GM12892 (cell line): ENCODE results near the gene PRB2. TPM values are rescaled to one million over a fixed set of nuclear protein-coding genes. Genes with fewer than 3 reads are reported as not detected.
A peak's percentile ranks its signal among the peaks of the same experiment; 100 is the strongest.
"Not testable (repeated sequence)": the region's sequence is repeated elsewhere in the genome, so short reads cannot be mapped to it uniquely, and the experiment has no call there.

ENCODE experiments used
- DNase-seq: peaks from one replicate; pipeline ENCODE4 v3.0.0; 2011; ENCODE audit not compliant: insufficient read length
- FAIRE-seq: peaks from 2 replicates; lab custom pipeline; 2011; peaks lifted over from hg19 to GRCh38; lab: Jason Lieb, UNC
- POLR2A ChIP-seq: IDR thresholded peaks from 2 replicates; pipeline ENCODE4 v1.6.1; 2011; ENCODE audit warnings: low read depth, low read length, control low read depth
- POLR2AphosphoS5 ChIP-seq: IDR thresholded peaks from 2 replicates; pipeline ENCODE4 v1.6.1; 2011; ENCODE audit warnings: low read depth, low read length, control low read depth
- TAF1 ChIP-seq: IDR thresholded peaks from 2 replicates; pipeline ENCODE4 v1.6.1; 2011; ENCODE audit warnings: low read depth, mild to moderate bottlenecking, control low read depth, low read length, borderline replicate concordance
- polyA plus RNA-seq: library from polyadenylated mRNA; unstranded; fragments of >200 nt; gene quantifications from one replicate; pipeline ENCODE4 v1.2.1, GENCODE V29; 2012; ENCODE audit warnings: missing spikeins, inconsistent platforms; ENCODE audit not compliant: missing spikeins

The PRB2 gene
- not detected for polyA plus RNA-seq

GRCh38 chr12:11395467-11395866 is at the start of gene PRB2:
Gene PRB2 (minus strand): TSS chr12:11395567. CDS start chr12:11395529, 38 bp downstream.
- FAIRE-seq, DNase-seq: not testable (repeated sequence)

- DNase-seq (no peak), FAIRE-seq (no peak)
- no peak for TF ChIP-seq TAF1
- no peak for TF ChIP-seq POLR2A
- no peak for TF ChIP-seq POLR2AphosphoS5
These were observed 42.6 kb upstream of the PRB2 start for GRCh38 chr12:11437966-11438365.

GRCh38 chr12:11433664-11434063 is 38.3 kb upstream of the PRB2 start:
- DNase-seq (no peak), FAIRE-seq (no peak)
- no peak for TF ChIP-seq POLR2A
- no peak for TF ChIP-seq TAF1
- TF ChIP-seq POLR2AphosphoS5 = no peak

GRCh38 chr12:11431486-11431885 is 36.1 kb upstream of the PRB2 start:
- FAIRE-seq (no peak), DNase-seq (no peak)

GRCh38 chr12:11427341-11427740 is 32.0 kb upstream of the PRB2 start:
- no peak for FAIRE-seq
- no peak for DNase-seq
- TF ChIP-seq POLR2A (no peak), TAF1 (no peak)

More at GRCh38 chr12:11431486-11431885, 36.1 kb upstream of the PRB2 start:
- TF ChIP-seq POLR2AphosphoS5 = no peak
- TF ChIP-seq POLR2A = no peak
- TF ChIP-seq TAF1 = no peak

- FAIRE-seq (no peak), DNase-seq (no peak)
- no peak for TF ChIP-seq POLR2A
- no peak for TF ChIP-seq TAF1
- TF ChIP-seq POLR2AphosphoS5 = no peak
These were observed 17.4 kb upstream of the PRB2 start for GRCh38 chr12:11412731-11413130.

- DNase-seq = no peak
- no peak for FAIRE-seq
- TF ChIP-seq POLR2AphosphoS5 = no peak
- TF ChIP-seq POLR2A = no peak
- TF ChIP-seq TAF1 = no peak
These were observed 12.7 kb upstream of the PRB2 start for GRCh38 chr12:11408096-11408495.

GRCh38 chr12:11397366-11397765 is 2.0 kb upstream of the PRB2 start:
- no peak for FAIRE-seq
- no peak for TF ChIP-seq POLR2AphosphoS5
- no peak for TF ChIP-seq TAF1
- no peak for TF ChIP-seq POLR2A
- DNase-seq = no peak

- DNase-seq = not testable (repeated sequence)
- FAIRE-seq = peak; percentile 64
These were observed 3.9 kb downstream of the PRB2 start for GRCh38 chr12:11391456-11391855.

- not testable (repeated sequence) for DNase-seq, FAIRE-seq
These were observed 17.9 kb downstream of the PRB2 start for GRCh38 chr12:11377420-11377819.

GRCh38 chr12:11361151-11361550 is 34.2 kb downstream of the PRB2 start:
- DNase-seq (no peak), FAIRE-seq (no peak)
- TF ChIP-seq POLR2A (no peak), POLR2AphosphoS5 (no peak), TAF1 (no peak)

GRCh38 chr12:11360205-11360883 is 35.0 kb downstream of the PRB2 start:
- FAIRE-seq, DNase-seq: not testable (repeated sequence)

GRCh38 chr12:11351736-11352135 is 43.6 kb downstream of the PRB2 start:
- DNase-seq, FAIRE-seq: not testable (repeated sequence)

GRCh38 chr12:11348439-11348838 is 46.9 kb downstream of the PRB2 start:
- DNase-seq = no peak
- TF ChIP-seq TAF1 (no peak), POLR2AphosphoS5 (no peak), POLR2A (no peak)
- peak; percentile 81 for FAIRE-seq
